Medulla oblongata (tissue), 1 donor: ENCODE results near the gene KMT2D.

Experiments
- DNase-seq: peaks from one replicate; pipeline ENCODE4 v3.0.0-alpha.2; 2015; ENCODE audit errors: extremely low spot score

The KMT2D gene, protein sequence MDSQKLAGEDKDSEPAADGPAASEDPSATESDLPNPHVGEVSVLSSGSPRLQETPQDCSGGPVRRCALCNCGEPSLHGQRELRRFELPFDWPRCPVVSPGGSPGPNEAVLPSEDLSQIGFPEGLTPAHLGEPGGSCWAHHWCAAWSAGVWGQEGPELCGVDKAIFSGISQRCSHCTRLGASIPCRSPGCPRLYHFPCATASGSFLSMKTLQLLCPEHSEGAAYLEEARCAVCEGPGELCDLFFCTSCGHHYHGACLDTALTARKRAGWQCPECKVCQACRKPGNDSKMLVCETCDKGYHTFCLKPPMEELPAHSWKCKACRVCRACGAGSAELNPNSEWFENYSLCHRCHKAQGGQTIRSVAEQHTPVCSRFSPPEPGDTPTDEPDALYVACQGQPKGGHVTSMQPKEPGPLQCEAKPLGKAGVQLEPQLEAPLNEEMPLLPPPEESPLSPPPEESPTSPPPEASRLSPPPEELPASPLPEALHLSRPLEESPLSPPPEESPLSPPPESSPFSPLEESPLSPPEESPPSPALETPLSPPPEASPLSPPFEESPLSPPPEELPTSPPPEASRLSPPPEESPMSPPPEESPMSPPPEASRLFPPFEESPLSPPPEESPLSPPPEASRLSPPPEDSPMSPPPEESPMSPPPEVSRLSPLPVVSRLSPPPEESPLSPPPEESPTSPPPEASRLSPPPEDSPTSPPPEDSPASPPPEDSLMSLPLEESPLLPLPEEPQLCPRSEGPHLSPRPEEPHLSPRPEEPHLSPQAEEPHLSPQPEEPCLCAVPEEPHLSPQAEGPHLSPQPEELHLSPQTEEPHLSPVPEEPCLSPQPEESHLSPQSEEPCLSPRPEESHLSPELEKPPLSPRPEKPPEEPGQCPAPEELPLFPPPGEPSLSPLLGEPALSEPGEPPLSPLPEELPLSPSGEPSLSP (N-terminal part only)

DNA sequence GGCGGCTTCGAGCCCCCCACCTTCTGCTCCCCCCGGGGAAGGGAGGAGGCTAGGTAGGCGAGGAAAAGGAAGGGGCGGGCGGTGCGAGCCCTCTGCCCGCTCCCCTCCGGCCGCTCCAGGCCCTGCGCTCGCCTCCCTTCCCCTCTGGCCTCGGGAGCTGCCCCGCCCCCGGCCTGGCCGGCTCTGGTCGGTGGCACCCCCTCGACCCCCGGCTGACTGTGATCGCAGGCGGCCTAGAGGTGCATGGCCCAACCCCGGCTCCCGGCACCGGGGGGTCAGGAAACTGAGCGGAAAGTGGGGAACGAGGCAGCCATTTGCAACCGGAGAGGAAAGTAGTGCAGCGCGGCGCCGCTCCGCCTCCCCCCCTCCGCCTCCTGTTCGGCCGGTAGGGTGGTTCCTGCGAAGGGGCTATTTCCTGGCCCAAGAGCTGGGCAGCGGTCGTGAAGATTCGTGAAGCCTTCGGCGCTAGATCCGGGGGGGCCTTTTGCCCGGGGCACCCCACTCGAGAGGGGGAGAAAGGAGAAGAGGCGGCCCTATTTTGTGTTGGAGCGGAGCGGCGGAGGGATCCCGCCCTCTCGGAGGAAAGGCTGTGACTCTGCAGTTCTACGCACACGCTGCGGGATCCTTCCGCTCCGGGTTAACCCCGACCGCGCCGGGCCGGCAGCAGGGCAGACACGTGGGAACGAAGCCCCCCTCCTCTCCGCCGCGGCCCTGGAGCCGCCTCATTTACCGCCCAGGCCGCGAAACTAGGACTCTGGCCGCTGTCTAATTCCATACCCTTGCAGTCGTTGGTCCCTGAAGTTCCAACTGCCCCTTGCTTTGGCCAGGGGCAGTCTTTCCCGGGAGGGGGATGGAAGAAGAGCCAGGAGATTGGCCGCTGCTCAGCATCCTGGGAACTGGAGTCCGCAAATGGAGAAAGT lies at the start of gene KMT2D:
KMT2D (minus strand) TSS at position 558 of the 920 bp plus-strand sequence. CDS start 5,470 bp downstream, outside the sequence.
- DNase-seq = peak; percentile 93

DNA sequence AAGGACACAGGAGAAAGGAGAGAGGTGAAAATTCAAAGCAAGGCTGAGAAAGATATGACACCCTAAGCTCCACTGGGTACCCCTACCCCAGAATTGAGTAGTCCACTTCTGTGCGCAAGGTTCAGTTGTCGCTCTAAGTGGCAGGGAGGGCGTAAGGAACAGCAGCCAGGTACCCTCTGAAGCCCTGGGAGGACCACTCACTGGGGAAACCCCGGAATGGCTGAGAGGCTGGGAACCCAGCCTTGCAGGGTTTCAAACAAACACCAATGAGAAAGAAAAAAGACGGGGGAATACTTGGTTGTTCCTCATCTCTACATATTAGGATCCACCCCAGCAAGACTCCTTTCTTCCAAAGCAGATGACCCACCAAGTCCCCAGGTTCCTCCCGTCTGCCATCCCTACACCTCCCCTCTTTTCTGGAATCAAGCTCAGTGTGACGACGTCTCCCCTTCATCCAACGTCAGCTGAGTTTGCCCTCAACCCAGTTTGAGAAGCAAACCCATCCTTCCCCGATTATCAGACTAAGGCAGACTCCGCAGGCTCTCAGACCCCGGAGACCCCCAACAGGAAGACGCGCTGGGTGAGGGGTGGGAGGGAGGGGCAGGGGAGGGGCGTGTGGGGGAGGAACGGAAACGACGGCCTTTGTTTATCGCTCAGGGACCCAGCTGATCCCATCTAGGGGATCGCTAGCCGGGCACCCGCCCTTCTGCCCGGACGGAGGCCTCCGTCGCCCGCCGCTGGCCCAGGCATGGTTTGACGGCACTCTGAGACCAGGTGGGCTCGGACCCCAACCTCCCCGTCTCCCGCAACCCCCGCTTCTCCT lies 49.3 kb upstream of the KMT2D start:
- DNase-seq = peak; percentile 31

DNA sequence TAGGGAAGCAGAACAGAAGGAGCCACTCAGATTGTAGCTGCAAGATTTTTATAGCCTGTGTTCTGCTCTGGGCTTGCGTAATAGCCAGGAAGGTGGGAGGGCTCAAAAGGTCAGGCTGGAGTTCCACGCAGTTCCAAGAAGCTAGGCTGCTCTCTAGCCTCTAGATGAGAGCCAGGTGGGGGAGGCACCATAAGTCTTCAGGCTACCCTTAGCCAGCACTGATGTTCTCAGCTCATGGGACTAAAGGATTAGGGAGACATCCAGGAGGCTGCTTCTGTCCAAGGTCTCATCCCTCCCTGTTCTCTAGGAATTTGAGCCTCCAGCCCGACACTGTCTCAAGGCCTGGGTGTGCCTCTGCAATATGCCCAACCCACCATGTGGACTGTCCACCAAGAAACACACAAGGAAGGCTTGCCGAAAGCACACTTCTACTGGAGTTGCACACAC lies 48.4 kb upstream of the KMT2D start:
- DNase-seq = peak; percentile 62

GRCh38 chr12:49105504-49106084 lies 45.0 kb upstream of the KMT2D start:
- DNase-seq = no peak

- DNase-seq = no peak
These were observed 44.2 kb upstream of the KMT2D start for GRCh38 chr12:49104822-49105221.

- DNase-seq = no peak
These were observed 39.8 kb upstream of the KMT2D start for GRCh38 chr12:49100380-49100779.

DNA sequence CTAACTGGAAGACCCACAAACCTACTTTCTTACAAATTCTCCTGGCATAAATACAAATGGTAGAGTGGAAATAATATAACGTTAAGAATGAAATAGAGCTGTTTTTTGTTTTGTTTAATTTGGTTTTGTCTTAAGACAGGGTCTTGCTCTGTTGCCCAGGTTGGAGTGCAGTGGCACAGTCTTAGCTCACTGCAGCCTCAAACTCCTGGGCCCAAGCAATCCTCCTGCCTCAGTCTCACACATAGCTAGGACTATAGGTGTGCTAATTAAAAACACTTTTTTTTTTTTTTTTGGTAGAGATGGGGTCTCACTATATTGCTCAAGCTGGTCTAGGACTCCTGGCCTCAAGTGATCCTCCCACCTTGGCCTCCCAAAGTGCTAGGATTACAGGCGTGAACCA lies 38.1 kb upstream of the KMT2D start:
- no peak for DNase-seq

GRCh38 chr12:49098035-49098451 lies 37.4 kb upstream of the KMT2D start:
- peak; percentile 71 for DNase-seq

DNA sequence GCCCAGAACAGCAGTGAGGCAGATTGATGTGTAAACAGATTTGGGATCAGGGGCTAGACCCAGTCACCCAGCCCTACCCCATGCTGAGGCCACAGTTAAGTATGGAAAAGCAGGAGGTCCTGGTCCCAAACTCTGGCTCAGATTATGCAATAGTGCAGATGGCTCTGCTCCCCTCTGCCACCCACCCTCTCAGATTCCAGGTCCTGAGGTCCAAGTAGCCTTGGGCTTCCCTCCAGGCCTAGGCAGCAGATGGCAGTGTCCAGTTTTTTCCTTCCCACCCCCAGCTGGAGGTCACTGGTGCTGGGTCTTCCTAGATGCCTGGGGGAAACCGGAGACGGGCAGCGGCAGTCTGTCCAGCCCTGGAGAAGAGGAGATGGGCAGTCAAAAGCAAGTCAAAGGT lies 36.8 kb upstream of the KMT2D start:
- no peak for DNase-seq

DNA sequence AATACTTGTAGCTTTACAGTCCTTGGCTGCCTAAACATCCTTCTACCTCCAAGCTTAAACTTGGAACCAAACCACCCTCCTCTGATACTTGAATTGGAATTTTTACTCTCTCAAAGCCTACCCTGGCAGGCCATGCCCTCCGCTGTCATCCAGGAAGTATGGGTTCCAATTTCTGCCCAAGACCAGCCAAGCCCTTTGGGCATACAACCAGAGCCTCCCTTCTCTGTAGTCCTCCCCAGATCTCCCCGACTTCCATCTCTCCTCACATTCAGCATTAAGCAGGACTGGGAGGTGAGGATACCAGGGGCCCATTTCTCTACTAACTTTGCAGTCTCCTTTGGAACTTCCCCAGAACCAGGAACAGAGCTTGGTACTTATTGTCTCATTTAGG lies 34.4 kb upstream of the KMT2D start:
- DNase-seq = no peak

- DNase-seq = no peak
These were observed 33.8 kb upstream of the KMT2D start, which contains the start of gene DHH for GRCh38 chr12:49094160-49094974. Gene DHH, minus strand, starts transcription at chr12:49094801. Its CDS starts 289 bp downstream, at chr12:49094512.

GRCh38 chr12:49093792-49094159 lies 33.2 kb upstream of the KMT2D start:
- DNase-seq = no peak

DNA sequence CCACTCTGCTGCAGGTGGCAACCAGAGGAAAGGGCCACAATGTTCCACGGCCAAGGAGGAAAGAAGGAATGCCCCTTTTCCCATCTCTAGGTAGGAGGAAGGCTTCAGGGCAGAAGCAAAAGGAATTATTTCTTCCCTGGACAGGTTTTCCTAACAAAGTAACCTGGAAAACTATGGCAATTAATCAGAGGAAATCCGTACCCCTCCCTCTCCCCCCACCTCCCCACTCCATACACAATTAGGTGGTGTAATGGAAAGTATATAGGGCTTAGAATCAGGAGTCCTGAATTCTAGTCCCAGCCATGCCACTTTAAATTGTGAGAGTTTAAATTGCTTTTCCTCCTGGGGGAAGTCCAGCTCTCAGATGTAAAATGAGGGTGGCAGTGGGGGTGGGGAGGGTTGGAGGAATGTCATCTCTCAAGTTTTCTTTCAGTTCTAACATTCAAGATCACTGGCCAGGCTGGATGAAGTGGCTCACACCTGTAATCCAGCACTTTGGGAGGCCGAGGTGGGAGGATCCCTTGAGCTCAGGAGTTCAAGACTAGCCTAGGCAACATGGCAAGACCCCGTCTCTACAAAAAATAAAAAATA lies 32.3 kb upstream of the KMT2D start:
- DNase-seq = no peak

DNA sequence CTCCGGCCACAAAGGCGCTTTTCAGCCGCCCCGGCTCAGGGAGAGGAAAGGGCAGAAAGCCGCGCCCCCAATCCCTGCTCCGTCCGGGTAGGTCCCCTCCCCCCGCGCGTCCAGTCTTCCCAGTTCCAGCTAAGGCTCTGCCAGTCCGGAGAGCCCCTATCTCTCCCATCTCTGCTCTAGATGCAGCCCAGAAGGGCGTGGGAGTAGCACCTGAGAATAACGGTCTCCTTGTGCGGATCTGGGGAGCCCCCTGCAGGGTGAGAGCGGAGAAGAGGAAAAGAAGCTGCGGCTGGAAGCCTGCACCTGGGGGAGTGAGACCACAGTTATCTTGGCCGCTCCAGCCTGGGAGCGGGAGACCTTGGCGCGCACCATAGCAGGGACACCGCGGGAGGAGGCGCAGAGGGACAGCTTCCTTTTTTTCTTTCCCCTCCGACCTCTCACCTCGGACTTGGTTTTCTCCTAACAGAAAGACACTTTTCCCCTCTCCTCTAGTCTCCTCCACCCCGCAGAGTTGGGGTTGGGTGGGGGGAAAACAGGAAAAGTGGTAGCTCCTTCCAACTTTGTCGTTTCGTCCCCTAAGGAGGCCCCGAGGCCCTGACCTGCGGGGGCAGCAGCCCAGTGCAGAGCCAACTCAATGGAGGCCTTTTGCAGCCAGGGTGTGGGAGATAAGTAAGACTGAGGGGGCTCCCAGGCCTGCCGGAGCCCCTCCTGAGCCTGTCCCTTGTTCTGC lies 31.7 kb upstream of the KMT2D start:
- DNase-seq = peak; percentile 43

DNA sequence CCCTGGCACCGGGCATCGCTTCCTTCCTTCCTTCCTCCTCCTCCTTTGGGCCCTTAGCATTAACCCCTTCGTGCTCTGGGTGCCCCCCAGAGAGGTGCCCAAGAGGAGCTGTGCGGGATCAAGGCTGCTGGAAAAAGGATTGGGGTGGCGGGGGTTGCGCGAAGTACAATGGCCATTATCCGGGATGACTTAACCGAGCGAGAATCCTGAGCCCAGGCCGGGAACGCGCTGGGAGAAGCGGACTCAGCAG lies 31.2 kb upstream of the KMT2D start:
- DNase-seq = no peak

DNA sequence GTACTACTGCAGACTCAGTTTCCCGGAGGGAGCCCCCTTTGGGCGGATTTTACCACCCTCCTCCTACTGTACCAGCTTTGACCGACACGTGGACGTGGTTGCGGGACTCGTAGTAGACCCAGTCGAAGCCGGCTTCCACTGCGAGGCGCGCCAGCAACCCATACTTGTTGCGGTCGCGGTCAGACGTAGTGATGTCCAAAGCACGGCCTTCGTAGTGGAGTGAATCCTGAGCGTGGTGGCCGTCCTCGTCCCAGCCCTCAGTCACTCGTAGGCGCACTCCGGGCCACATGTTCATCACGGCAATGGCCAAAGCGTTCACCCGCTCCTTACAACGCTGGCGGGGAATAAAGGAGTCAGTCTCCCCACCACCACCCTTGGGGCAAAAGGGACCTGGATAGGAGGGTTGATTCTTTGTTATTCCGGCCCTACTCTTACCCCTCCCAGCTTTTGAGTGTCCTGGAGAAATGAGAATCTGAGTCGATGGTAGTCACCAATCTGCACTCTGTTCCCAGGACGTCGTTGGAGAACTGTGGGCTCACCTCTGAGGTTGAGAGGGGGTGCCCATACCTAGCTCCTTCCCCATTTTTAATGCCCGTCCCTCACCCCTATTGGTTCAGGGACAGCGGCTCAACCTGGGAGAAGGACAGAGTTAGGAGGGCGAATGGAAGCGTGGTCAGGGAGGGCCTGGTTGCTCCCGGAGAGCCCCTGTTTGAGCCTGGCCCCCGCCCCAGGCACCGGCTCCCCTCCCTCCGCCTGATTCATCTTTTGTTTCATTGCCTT lies 30.7 kb upstream of the KMT2D start:
- no peak for DNase-seq
